D721Med (cell line): ENCODE measurements around the gene LXN.

Experiments used
- DNase-seq: peaks from one replicate; pipeline ENCODE4 v3.0.0; 2011; ENCODE audit warnings: low spot score; ENCODE audit not compliant: insufficient read length
- FAIRE-seq: peaks from 2 replicates; lab custom pipeline; 2011; peaks lifted over from hg19 to GRCh38; lab: Jason Lieb, UNC
- TF ChIP-seq, protein P1 (sequence below): IDR thresholded peaks from 2 replicates; pipeline ENCODE4 v1.5.1; 2012; ENCODE audit warnings: mild to moderate bottlenecking, control low read depth; ENCODE audit not compliant: insufficient read depth; ENCODE audit errors: missing control alignments

The LXN gene

GRCh38 chr3:158711886-158712285 is 39.4 kb upstream of the LXN start:
- TF ChIP-seq, protein P1, sequence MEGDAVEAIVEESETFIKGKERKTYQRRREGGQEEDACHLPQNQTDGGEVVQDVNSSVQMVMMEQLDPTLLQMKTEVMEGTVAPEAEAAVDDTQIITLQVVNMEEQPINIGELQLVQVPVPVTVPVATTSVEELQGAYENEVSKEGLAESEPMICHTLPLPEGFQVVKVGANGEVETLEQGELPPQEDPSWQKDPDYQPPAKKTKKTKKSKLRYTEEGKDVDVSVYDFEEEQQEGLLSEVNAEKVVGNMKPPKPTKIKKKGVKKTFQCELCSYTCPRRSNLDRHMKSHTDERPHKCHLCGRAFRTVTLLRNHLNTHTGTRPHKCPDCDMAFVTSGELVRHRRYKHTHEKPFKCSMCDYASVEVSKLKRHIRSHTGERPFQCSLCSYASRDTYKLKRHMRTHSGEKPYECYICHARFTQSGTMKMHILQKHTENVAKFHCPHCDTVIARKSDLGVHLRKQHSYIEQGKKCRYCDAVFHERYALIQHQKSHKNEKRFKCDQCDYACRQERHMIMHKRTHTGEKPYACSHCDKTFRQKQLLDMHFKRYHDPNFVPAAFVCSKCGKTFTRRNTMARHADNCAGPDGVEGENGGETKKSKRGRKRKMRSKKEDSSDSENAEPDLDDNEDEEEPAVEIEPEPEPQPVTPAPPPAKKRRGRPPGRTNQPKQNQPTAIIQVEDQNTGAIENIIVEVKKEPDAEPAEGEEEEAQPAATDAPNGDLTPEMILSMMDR: no peak
- FAIRE-seq (no peak), DNase-seq (no peak)

DNA sequence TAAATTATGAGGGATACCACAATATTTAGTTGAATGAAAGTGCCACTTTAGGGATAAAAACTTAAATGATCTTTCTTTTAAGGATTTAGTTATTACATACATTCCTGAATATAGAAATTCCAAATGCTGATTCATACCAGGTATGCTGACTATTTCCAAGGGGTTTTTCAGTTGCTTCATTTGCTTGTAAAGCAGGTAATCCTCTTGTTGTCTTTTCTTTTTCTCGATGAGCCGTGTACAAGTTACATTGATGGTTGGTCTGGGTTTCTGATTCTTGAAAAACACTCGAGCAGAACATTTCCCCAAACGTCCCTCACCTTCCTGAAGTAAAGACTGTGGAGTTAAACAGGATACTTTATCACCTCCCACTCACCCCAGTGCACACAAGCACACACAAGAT is 38.2 kb upstream of the LXN start:
- no peak for DNase-seq
- TF ChIP-seq, protein P1: no peak
- FAIRE-seq: no peak

- DNase-seq: no peak
- TF ChIP-seq, protein P1: no peak
- FAIRE-seq: no peak
Observed at GRCh38 chr3:158709666-158710083, 37.2 kb upstream of the LXN start.

DNA sequence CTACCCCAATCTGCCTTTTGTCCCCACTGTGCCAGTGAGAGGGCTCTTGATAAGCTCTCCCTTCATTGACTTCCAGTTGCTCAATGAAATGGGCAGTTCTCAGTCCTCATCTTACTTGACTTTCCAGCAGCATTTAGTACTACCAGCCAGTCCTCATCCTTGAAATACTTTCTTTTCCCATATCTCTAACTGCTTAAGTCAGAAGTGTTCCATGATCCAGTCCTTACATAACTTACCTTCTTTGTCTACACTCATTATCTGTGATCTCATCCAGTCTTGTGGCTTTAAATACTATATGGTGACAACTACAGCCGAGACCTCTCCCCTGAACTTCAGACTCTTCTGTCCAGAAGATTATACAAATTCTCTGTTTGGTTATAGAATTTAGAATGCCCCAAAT is 31.1 kb upstream of the LXN start:
- DNase-seq (no peak), FAIRE-seq (no peak)
- TF ChIP-seq, protein P1: no peak

GRCh38 chr3:158702815-158703481 is 30.5 kb upstream of the LXN start:
- FAIRE-seq (no peak), DNase-seq (no peak)
- TF ChIP-seq, protein P1: no peak

GRCh38 chr3:158701420-158702065 is 29.1 kb upstream of the LXN start:
- no peak for DNase-seq
- FAIRE-seq: no peak
- TF ChIP-seq, protein P1: no peak

- FAIRE-seq (no peak), DNase-seq (no peak)
- TF ChIP-seq, protein P1: no peak
Observed at GRCh38 chr3:158700559-158700958, 28.1 kb upstream of the LXN start.
